GM10847 (cell line): ENCODE data around the gene CYP11A1.

Experiments used
- POLR2A ChIP-seq: IDR thresholded peaks from 2 replicates; pipeline ENCODE4 v1.6.1; 2011; ENCODE audit not compliant: insufficient read length; ENCODE audit errors: extremely low read depth

The CYP11A1 gene

GRCh38 chr15:74373731-74374647 is 6.5 kb upstream of the CYP11A1 start:
- no peak for TF ChIP-seq POLR2A

- no peak for TF ChIP-seq POLR2A
Observed at GRCh38 chr15:74373056-74373650, 5.7 kb upstream of the CYP11A1 start.

GRCh38 chr15:74370471-74370870 is 3.0 kb upstream of the CYP11A1 start:
- TF ChIP-seq POLR2A: no peak

GRCh38 chr15:74369756-74370155 is 2.3 kb upstream of the CYP11A1 start:
- TF ChIP-seq POLR2A: no peak

- TF ChIP-seq POLR2A: no peak
Observed at GRCh38 chr15:74369084-74369745, 1.8 kb upstream of the CYP11A1 start.

- no peak for TF ChIP-seq POLR2A
Observed at GRCh38 chr15:74368121-74368520, 675 bp upstream of the CYP11A1 start.

GRCh38 chr15:74365598-74366445 is 1.6 kb downstream of the CYP11A1 start:
- no peak for TF ChIP-seq POLR2A

- no peak for TF ChIP-seq POLR2A
Observed at GRCh38 chr15:74364936-74365597, 2.4 kb downstream of the CYP11A1 start.

- TF ChIP-seq POLR2A: no peak
Observed at GRCh38 chr15:74362482-74362881, 5.0 kb downstream of the CYP11A1 start.

- no peak for TF ChIP-seq POLR2A
Observed at GRCh38 chr15:74352393-74352910, 15.0 kb downstream of the CYP11A1 start.

- TF ChIP-seq POLR2A: no peak
Observed at GRCh38 chr15:74351670-74352069, 15.8 kb downstream of the CYP11A1 start.

GRCh38 chr15:74350295-74351275 is 16.9 kb downstream of the CYP11A1 start:
- no peak for TF ChIP-seq POLR2A

GRCh38 chr15:74349241-74349778 is 18.1 kb downstream of the CYP11A1 start:
- no peak for TF ChIP-seq POLR2A
